Eye (tissue), 1 donor: ENCODE results near the gene ENTPD8.

ENCODE experiments used
- DNase-seq: peaks from one replicate; pipeline ENCODE4 v3.0.0-alpha.2; 2015

Gene ENTPD8

GRCh38 chr9:137408651-137409405, 32.3 kb downstream of the ENTPD8 start:
- DNase-seq = no peak

GRCh38 chr9:137407590-137408300, 33.4 kb downstream of the ENTPD8 start:
- no peak for DNase-seq

- DNase-seq = peak; percentile 93
Observed at GRCh38 chr9:137406876-137407589, 34.1 kb downstream of the ENTPD8 start.

- DNase-seq = no peak
Observed at GRCh38 chr9:137406085-137406760, 34.9 kb downstream of the ENTPD8 start.

- no peak for DNase-seq
Observed at GRCh38 chr9:137405677-137406081, 35.5 kb downstream of the ENTPD8 start.

GRCh38 chr9:137404961-137405567, 36.1 kb downstream of the ENTPD8 start:
- no peak for DNase-seq

GRCh38 chr9:137403269-137403668, 37.9 kb downstream of the ENTPD8 start:
- no peak for DNase-seq

- DNase-seq = no peak
Observed at GRCh38 chr9:137402746-137403145, 38.4 kb downstream of the ENTPD8 start.

- no peak for DNase-seq
Observed at GRCh38 chr9:137398561-137399468, 42.3 kb downstream of the ENTPD8 start.

GRCh38 chr9:137397675-137398423, 43.3 kb downstream of the ENTPD8 start:
- DNase-seq = no peak

GRCh38 chr9:137396634-137397367, 44.4 kb downstream of the ENTPD8 start:
- no peak for DNase-seq

GRCh38 chr9:137396227-137396626, 44.9 kb downstream of the ENTPD8 start:
- DNase-seq = no peak

GRCh38 chr9:137395666-137396010, 45.5 kb downstream of the ENTPD8 start:
- DNase-seq = no peak

- no peak for DNase-seq
Observed at GRCh38 chr9:137394866-137395665, 46.1 kb downstream of the ENTPD8 start.

GRCh38 chr9:137393176-137394150, 47.7 kb downstream of the ENTPD8 start:
- DNase-seq = no peak

- DNase-seq = no peak
Observed at GRCh38 chr9:137392232-137393007, 48.7 kb downstream of the ENTPD8 start.

- DNase-seq = no peak
Observed at GRCh38 chr9:137391411-137391754, 49.8 kb downstream of the ENTPD8 start.
